B cell (primary cell): ENCODE data around the gene VMO1.

ENCODE experiments used
- CTCF ChIP-seq: fragments of 200-600 bp; IDR thresholded peaks from one replicate; pipeline ENCODE4 v1.8.0; 2022; ENCODE audit warnings: antibody characterized with exemption, mild to moderate bottlenecking
- EZH2 ChIP-seq: IDR thresholded peaks from 2 replicates; pipeline ENCODE4 v1.6.1; 2012; ENCODE audit warnings: borderline replicate concordance, low read depth, mild to moderate bottlenecking, moderate library complexity, low read length; ENCODE audit not compliant: insufficient read depth, poor library complexity, severe bottlenecking

GRCh38 chr17:4744999-4745969 is 40.9 kb downstream of the VMO1 start:
- TF ChIP-seq CTCF: no peak
- no peak for TF ChIP-seq EZH2
